Iris pigment epithelial cell (primary cell): ENCODE results near the gene CD2.

ENCODE experiments used
- DNase-seq: peaks from one replicate; pipeline ENCODE4 v3.0.0-alpha.2; 2011; ENCODE audit warnings: low read depth

CD2 gene

DNA sequence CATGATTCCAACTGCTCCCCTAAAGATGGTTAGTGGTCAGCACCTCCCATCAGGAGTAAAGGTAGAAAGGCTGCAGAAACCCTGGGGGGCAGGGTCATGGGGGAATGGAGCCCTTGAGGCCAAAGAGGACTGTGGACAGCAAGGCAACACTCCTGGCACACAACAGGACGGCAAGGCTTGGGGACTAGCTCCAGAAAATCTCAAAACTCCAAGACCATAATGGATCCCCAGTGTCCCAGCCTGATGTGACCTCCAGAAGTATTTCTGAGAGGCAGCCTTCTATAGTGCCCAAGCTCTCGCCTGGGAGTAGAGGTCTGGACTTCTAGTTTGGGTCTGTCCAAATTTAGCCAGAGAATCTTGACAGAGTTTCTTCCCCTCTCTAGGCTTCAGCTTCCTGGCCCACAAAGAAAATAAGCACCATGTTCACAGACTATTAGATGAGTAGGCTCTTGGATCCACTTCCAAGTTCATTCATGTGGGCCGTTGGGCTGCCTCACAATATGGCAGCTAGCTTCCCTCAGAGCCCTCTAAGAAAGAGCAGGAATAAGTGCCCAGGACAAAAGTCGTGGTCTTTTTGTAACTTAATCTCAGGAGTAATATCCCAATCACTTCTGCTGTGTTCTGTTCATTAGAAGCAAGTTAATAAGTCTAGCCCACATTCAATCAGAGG lies 6.9 kb downstream of the CD2 start:
- DNase-seq: no peak

DNA sequence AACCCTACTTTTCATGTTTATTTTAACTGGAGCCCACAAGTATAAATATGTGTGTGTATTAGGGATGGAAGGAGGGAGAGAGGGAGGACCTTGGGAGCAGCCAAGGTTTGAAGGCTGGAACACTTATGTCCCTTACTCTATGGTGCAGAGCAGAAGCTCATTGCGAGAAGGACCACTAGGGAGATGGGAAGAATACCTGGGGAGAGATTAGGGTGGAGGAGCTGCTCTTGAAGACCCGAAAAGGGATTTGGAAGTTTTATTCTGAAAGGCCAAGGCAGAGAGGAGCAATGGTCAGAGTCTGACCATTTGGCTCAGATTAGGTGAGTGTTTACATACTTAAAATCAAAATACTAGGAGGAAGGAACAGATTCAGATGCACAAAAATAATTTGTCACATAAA lies 8.1 kb downstream of the CD2 start:
- no peak for DNase-seq

DNA sequence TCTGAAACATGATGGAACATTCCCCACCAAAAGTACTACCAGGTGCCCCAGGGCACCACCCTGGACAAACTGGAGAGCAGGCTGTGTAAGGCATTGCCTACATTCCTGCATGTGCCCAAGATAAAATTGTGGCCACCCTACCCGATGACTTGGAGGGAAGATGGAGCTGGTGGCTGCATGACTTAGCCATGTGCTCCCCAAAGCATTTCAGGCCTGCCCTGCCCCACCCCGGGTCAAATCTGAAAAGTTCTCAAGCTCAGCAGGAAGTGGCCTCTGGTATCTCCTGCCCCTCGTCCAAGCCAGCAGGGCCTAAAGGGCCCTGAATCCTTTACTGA lies 8.5 kb downstream of the CD2 start:
- no peak for DNase-seq

DNA sequence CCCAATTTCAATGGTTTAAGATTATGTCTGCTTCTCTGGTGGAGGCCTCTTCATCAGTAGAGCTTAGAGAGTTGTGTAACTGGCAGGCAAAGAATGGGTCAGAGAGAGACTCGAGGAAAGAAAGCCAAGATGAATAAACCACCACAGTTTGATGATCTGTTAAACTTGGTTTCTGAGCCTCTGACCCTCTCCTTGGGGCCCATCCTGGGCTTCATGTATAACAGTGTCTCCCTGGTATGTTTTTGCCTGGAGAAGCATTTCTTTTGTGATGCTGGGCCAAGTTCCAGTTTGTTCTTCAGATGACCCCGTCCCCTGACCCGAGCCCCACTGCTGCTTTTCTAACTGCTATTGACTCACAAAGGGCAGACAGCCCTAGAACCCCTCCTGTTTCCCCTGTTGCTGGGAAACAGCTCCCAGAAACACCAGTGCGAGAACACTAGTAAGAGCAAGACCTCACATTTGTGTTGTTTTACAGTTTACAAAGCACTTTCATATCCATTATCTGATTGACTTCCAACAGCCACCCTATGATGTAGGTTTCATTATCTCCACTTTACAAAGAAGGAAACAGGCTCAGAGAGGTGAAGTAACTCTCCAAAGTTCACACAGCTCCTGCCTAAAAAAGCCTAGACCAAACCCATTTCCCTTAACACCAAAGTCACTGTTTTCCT lies 9.0 kb downstream of the CD2 start:
- no peak for DNase-seq

DNA sequence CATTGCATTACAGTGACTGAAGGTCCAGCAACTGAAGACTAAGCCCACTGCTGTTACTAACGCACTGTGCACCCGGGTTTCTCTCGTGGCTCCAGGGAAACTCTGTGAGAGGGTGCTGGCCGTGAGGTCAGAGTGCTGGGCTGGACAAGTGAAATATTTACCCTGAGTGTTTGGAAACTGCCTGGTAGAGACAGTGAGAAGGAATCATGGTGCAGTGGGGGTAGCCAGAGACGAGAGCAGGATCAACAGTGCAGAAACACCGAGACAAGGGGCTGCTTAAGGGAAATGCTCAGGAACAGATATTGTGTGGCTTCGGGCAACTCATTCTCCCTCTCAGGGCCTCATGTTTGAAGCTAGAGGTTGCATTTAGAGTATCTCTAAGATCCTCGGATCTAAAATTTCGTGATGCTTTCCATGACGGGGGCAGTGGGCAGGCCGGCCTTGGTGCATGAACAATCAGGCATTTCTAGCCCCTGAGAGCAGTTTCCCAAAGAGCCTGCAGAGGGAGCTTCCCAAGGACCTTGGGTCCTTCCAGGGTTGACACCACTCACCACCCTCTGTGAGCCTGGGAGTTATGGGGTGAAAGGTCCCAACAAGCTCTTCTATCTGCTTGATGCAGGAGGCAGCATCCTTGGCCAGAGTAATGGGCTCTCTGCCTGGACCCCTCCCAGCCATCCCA lies 9.7 kb downstream of the CD2 start:
- no peak for DNase-seq

DNA sequence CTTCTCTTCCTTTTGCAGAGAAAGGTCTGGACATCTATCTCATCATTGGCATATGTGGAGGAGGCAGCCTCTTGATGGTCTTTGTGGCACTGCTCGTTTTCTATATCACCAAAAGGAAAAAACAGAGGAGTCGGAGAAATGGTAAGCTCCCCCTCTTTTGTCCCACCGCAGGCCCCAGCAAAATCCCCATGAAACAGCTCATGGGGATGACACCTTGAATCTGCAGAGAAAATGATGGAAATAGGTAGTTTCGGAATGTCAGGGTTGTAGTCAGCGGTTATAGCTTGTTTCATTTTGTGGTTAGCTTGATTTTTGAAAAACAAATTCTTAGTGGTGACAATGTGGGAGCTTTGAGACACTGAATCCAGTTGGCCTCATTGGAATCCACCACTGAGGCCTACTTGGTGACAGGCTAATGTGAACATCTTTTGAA lies 10.3 kb downstream of the CD2 start:
- no peak for DNase-seq

DNA sequence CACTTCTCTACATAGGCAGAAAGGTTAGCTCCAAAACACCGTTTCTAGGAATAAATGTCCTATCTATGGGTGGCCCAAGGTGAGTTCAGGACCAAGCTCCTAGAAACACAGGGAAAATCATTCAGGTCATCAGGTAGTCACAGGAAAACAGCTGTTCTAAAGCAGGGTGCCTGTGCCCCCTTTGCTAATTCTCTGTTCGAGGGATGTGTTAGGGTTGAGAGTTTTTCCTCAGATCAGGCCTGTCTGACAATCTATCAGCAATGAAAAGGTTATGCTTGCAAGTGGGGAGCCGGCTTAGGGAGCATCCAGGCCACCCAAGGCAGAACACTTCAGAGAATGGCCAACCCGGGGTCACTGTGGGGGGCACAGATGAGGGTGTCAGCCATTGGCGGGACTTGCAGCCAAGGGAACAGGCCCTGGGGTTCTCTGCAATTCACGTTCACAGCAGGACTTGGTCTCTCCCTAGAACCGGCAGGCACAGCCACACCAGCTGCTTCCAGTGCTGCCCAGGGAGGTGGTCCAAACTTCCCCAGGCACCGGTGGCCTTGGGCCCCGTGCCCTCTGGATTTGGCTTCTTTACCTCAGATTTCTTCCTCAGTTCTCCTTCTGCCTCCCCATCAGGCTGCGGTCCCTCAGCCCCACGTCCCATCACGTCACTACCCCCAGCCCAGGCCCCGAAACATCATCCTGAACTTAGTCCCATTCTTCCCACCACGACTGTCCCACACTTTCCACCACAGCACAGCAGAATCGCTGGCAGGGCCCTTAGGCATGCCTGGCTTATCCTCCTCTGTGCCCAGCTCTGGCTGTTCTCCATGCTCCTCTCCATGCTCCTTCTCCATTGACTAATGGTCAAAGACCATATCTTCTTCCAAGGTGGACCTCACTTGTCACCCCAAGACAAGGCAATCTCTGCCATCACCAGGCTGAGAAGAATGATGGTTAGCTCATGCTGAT lies 11.0 kb downstream of the CD2 start:
- no peak for DNase-seq

DNA sequence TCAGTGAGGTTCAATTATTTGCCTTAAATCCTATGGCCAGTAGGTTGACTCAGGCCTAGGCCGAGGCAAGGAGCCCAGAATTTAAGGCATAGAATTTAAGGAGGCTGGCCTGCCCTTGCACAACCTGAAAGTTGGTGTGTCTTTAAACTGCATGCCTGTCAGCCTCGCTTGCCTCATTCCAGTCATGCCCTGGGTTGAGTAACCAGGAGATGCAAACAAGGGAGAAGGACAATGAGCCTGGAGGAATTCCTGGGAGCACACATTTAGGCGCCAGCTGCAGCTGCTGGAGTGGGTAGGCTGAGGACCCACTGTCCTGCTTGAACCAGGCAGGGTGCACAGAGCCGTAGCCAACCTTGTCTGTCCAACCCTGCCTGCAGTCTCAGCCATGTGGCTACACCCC lies 11.7 kb downstream of the CD2 start:
- DNase-seq: peak; percentile 7

DNA sequence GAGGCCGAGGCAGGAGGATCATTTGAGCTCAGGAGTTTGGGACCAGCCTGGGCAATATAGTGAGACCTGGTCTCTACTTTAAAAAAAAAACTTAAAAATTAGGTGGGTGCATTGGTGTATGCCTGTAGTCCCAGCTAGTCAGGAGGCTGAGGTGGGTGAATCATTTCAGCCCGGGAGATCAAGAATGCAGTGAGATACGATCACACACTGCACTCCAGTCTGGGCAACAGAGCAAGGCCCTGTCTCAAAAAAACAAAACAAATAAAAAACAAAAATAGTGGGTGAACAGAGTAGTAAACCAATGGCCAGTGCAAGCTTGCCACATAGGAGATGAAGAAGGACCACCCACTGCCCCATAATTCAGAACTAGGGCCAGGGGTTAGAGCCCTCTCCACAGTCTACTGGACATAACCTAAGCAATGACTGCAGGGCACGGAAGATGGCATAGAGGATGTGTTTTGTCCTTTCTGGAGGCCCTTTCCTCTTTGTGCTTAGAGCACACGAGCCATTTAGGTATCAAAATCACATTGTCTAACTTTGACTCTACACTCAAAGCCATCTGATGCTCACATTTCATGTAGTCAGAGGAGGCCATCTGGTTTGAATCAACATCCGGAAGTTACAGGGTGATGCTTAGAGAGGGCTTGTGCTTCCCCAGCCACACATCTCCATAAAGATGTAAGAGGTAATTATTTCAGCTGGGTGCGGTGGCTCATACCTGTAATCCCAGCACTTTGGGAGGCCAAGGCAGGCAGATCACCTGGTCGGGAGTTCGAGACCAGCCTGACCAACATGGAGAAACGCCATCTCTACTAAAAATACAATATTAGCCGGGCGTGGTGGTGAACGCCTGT lies 12.6 kb downstream of the CD2 start:
- DNase-seq: no peak

DNA sequence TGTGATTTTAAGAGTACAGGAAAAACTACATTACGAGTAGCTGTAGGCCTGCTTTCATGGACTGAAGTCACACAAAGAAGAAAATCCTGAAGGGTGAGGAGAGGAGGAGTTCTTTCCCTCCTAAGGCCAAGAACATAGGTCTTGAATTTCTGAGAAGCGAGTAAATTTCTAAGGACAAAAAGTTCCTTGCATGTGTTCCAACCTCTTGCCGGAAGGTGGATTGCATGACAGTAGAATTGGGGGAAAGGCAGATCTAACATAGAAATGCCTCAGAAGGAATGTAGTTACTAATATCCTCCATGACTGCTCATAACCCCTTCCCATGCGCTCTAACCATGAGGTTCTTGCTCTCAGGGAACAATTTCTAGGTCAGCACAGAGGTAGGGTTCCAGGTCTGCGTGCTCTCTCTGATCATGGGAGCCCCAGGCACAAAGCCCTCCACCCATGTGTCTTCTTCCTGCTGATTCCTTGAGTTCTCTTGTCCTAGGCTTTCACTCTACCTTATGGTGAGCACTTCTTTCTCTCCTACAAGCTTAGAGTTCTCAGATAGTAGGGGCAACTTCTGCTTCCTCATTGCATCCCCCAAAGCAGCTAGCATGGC lies 13.7 kb downstream of the CD2 start:
- DNase-seq: no peak

DNA sequence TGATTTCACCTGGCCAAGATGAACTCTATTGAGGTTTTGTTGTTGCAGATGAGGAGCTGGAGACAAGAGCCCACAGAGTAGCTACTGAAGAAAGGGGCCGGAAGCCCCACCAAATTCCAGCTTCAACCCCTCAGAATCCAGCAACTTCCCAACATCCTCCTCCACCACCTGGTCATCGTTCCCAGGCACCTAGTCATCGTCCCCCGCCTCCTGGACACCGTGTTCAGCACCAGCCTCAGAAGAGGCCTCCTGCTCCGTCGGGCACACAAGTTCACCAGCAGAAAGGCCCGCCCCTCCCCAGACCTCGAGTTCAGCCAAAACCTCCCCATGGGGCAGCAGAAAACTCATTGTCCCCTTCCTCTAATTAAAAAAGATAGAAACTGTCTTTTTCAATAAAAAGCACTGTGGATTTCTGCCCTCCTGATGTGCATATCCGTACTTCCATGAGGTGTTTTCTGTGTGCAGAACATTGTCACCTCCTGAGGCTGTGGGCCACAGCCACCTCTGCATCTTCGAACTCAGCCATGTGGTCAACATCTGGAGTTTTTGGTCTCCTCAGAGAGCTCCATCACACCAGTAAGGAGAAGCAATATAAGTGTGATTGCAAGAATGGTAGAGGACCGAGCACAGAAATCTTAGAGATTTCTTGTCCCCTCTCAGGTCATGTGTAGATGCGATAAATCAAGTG lies 14.3 kb downstream of the CD2 start:
- DNase-seq: no peak

DNA sequence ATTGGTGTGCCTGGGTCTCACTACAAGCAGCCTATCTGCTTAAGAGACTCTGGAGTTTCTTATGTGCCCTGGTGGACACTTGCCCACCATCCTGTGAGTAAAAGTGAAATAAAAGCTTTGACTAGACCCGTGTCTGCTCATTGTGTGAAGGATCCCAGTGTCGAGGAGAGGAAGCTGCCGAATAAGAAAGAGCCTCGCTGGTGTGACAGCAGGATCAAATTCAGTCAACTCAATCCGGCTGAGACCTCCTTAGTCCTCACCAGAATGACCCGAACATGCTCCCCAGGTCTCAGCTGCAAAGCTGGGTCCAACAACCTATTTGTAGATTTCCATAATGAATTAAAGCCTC lies 14.8 kb downstream of the CD2 start:
- no peak for DNase-seq

DNA sequence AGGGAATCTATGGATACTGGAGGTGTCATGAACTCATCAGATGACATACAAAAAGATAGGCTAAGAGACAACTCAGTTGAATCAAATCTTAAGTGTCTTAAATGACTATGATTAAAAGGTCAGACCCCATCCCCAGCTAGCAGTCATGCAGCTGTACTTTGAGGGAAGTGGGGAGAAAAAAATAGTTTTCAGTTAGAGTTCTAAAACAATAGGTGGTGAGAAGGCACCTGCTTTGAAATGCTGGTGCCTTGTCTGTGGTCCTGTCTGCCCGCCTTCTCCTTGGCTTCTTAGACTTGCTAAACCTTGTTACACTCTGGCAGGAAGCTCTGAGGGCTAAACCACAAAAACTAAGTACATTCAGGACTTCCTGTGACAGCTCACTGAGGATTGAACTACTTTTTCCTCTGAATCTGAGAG lies 15.3 kb downstream of the CD2 start:
- DNase-seq: peak; percentile 20

DNA sequence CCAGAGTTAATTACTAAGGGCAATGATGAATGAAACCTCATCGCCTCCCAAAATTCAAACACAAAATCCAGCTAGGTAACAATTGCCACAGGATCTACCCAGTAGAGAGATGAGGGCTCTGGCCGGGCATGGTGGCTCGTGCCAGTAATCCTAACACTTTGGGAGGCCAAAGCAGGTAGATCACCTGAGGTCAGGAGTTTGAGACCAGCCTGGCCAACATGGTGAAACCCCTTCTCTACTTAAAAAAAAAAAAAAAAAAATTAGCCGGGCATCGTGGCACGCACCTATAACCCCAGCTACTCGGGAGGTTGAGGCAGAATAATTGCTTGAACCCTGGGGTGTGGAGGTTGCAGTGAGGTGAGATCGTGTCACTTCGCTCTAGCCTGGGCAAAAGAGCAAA lies 15.8 kb downstream of the CD2 start:
- no peak for DNase-seq

DNA sequence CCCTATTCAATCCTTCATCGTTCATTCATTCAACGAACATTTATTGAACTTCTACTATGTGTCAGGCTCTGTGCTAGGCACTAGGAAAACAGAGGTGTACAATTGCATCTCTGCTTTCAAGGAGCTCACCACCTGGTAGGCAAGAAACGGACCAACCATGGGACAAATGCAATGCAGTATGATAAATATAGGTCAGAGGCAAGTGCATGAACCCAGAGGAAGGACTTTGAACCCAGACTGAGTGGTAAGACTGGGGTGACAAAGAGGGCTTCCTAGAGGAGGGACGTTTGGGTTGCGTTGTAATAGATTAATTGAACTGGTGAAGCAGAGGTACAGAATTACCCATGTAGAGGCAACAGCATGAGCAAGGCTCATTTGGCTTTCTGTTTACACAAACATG lies 16.4 kb downstream of the CD2 start:
- no peak for DNase-seq

DNA sequence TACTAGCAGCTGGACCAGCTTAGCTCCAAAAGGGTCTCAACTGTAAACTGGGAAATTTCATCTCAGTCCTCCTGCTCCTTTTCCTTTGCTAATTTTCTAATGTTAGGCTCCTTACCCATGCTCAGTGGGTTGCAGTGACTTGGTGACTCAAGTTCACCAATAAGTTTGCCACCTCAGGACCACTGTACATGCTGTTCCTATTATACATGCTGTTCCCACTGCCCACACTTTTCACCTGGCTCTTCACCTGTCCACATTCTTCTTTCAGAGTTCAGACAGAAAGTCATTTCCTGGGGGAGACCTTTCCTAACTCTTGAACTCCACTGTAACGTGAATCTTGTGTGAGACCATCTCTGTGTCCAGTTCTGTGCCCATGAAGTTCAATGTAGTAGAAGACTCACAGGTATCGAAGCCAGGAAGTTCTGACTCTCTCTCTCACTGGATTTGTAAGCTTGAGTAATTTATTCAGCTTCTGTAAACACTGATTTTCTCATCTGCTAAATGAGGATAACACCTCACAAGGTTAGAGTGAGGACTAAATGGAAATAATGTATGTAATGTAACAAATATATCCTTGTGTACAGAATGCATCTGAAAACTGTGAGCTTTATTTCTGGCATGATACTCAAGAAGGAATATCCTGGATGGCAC lies 17.9 kb downstream of the CD2 start:
- DNase-seq: no peak

DNA sequence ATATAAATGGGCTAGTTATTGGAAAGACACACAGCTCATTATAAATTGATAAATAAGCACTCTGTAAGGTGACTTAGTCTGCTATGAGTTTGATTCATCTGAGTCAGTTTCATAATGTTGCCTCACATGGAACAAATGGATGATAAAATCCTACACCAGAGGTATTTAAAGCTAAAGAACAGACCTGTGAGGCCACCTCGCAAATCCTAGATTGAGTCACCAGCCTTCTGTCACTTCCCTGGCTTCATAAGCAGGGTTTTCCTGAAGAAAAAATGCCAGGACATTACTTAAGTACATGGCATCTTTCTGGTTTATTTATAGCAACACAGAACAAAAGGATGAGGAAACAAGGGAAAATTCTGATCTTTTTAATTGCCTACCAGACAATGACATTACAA lies 18.4 kb downstream of the CD2 start:
- DNase-seq: no peak

DNA sequence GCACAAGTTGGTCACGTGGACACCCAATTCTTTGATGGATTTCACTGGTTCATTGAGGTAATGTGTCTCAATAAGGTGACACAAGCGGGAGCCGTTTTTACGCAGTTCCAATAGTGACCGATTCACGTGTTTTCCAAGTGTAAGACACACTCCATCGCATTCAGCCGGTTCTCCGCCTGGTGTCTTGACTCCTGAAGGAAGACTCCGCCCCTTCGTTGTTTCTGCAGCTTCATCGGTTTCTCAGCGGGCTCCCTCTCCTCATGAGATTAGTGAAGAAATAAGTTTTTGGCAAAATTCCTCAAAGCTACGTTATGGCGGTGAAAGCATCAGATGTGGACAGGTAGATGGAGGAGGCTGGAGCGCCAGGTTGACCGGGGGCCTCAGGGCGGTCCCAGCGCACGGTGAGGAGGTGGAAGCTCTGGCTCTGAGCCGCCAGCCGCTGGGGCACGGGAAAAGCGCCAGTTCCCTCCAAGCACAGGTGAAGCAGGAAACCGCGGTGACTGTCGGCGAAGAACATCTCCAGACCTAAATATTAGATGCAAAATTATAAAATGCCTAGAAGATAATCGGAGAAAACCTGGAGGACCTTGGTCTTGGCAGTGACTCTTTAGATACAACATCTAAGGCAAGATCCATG lies 21.0 kb downstream of the CD2 start:
- no peak for DNase-seq
